Breast epithelium (tissue), 3 donors: Measurements from ENCODE around the gene SACS.

Source experiments
- CTCF ChIP-seq, 3 donors: fragments of 450-650 bp; IDR thresholded peaks; one replicate each; pipeline ENCODE4 v1.5.1; 2016 to 2017; ENCODE audit warnings: antibody characterized with exemption in 3 of 3, mild to moderate bottlenecking in 3 of 3, moderate library complexity in 3 of 3
- POLR2A ChIP-seq: fragments of 450-650 bp; IDR thresholded peaks from one replicate; pipeline ENCODE4 v1.6.1; 2016; ENCODE audit warnings: antibody characterized with exemption, mild to moderate bottlenecking, moderate library complexity

DNA sequence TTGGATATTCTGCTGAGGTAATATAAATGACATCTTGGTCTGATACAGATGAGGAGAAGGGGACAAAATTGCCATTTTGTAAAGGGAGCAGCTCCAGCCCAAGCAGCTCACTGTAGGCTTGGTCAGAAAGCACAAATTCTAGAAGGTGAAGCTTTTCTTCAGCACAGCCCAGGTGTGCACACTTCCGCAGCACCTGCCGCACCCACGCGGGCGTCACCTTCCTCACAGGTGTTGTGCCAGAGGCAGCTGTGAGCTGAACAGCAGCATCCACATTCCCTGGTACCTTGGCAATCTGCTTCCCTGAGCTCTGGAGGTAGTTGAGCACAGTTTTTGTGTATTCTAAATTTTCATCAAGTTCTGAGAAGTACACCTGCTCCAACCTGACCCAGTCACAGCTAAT, 79.0 kb downstream of the SACS start:
- no peak for TF ChIP-seq POLR2A
- no peak for TF ChIP-seq CTCF (IDR thresholded peaks at IDR 0.05)
